Ecto neural progenitor cell (in vitro differentiated cells): ENCODE results near the gene SERPINA6.
"Not testable (repeated sequence)": the region's sequence is repeated elsewhere in the genome, so short reads cannot be mapped to it uniquely, and the experiment has no call there.

ENCODE experiments used
- DNase-seq: peaks from one replicate; pipeline ENCODE4 v3.0.0-alpha.2; 2018; ENCODE audit warnings: low spot score

The SERPINA6 gene

DNA sequence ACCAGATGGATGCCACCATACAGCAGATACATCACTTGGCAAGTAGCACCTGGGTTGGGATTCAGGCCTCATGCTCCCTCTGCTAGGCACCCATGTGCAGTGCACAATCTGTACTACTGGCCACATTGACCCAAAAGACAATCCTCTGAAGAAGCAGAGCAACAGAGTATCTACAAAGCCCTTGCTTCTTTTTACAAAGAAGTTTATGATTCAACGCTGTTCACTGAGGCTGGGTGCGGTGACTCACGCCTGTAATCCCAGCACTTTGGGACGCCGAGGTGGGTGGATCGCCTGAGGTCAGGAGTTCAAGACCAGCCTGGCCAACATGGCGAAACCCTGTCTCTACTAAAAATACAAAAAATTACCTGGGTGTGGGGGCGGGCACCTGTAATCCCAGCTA is 31.1 kb upstream of the SERPINA6 start:
- DNase-seq = peak; percentile 17

DNA sequence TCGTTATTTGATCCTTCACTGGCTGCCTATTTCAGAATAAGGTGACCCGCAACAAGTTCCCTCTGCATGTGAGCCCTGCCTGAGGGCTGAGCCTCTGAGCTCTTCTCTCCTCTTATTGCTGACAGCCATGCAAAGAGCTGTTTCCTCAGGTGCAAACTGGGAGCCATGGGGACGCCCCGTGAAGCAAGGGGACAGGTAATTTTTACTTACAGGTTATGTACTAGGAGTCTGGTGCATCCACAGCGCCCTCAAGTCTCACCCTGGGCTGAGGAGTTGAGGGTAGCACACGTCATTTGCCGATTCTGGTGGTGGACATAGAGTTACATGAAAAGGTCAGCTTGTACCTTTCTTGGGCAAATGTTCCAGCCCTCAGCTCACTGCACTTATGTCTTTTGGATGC is 26.1 kb upstream of the SERPINA6 start:
- DNase-seq = no peak

DNA sequence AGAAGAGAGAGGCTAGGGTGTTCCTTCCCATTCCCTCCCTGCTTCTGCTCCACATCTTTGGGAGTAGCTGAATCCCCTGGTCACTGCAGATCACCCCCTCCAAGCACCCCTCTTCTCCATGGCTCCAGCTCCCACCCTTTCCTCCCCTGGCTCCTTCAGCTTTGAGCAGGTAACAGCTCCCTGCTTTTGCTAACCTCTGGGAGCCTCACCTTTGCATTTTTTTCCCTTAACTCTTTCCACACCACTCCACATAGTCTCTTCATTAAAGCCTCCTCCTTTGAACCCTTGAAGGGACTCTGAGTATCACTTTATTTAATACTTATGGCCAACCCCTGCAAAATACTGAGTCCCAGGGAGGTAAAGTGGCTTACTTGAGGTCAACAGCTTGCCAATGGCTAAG is 25.7 kb upstream of the SERPINA6 start:
- no peak for DNase-seq

DNA sequence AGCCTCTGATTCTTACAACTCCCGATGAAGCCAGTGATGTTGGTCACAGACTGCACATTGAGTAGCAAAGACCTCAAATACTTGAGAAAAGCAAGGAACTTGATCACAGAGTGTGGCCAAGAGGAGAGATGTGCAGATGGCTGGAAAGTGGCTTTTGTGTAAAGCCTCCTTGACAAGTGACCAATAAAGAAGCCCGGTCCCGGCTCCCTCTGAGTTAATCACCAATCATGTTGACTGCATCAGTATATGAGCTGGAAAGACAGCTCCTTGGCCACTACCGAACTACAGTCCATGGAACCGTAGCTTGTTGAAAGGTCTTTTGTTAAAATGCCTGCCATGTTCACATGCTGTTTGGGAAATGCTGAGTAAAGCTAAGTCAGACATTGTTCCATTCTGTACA is 23.7 kb upstream of the SERPINA6 start:
- DNase-seq = no peak

DNA sequence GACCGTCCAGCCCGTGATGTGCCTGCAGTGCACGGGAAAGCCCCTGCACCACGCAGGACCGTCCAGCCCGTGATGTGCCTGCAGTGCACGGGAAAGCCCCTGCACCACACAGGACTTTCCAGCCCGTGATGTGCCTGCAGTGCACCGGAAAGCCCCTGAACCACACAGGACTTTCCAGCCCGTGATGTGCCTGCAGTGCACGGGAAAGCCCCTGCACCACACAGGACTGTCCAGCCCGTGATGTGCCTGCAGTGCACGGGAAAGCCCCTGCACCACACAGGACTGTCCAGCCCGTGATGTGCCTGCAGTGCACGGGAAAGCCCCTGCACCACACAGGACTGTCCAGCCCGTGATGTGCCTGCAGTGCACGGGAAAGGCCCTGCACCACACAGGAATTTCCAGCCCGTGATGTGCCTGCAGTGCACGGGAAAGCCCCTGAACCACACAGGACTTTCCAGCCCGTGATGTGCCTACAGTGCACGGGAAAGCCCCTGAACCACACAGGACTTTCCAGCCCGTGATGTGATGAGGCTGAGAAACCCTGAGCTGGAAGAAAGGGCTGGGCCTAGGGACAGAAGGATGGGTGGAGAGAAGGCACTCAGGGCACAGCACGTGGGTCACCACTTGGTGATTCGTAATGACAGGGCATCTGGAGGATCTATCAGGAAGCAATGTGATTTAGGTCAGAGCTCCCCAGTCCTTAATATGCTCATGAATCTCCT is 23.1 kb upstream of the SERPINA6 start:
- DNase-seq = not testable (repeated sequence)

DNA sequence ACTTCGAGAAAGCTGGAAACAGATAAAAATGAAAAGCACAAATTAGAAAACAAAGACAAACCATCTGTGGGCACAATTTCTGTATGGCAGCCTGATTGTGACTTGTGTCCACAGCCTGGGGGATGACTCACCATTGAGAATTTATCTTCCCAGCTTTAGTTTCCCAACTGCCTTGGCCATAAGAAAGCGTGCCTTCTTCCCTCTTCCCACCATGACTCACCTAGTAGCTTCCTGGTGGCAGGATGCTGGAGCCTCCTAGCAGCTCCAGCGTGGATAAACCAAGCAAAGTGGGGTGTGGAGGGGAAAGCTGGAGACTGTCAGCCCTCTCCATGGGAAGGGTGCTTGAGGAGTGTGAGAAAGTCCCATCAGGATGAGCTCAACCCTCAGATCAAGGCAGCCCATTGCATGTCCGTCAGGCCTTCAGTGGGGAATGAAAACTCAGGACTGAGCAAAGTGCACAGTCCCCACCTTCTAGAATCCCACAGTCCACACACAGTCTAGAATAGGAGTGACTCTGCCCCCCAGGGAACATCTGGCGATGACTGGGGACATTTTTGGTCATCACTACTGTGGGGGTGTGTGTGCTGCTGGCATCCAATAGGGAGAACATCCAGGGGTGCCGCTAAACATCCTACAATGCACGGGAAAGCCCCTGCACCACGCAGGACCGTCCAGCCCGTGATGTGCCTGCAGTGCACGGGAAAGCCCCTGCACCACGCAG is 22.4 kb upstream of the SERPINA6 start:
- DNase-seq = no peak

DNA sequence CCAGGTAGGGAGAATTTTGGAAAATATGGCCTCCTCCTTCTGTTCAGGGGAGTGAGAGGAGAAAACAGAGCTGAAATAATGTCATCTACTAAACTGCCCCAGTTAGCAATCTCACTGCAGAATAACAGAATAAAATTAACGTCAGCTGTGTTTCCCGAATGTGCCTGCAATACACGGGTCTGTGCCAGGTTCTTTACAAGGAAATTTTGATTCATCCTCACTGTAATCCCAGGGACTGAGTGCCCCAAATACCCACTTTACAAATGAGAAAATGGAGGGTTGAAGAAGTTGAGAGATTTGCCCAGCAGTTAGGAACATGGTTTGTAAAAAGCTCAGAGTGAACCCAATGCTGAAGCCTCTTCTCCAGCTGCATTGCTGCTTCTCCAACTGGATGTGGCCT is 21.3 kb upstream of the SERPINA6 start:
- DNase-seq = no peak

DNA sequence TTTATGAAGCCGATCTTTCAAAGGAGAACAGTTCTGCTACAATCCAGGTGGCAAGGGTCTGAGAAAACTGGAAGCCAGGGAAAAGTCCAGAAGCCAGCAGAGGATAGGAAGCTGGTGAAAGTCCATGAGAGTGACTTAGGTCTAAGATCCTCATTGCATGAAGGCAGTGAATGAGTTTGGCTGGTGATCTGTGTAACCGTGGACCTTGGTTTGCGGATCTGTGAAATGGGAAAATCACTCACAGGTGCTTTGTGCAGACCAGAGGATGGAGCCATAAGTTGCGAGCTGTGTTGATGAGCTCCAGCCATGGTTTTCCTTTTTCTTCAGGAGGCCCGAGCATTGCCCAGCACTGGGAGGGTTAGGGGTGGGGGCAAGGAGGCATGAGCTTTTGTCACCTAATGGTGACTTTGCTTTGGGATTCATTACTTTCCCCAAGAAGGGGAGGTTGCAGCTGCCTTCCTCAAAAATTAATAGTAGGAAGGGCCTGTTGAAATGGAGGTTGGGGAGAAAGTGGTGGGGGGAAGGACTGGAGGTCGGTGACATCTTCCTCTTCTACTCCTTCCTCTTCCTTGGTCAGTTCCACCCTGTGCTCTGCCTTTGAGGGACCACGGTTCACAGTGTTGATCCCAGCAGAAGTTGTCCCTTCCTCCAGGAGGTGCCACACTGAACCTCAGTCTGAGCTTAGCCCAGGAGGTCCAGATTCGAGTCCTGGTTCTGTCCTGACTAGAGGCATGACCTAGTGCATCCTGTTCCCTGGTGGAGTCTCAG is 20.3 kb upstream of the SERPINA6 start:
- no peak for DNase-seq

DNA sequence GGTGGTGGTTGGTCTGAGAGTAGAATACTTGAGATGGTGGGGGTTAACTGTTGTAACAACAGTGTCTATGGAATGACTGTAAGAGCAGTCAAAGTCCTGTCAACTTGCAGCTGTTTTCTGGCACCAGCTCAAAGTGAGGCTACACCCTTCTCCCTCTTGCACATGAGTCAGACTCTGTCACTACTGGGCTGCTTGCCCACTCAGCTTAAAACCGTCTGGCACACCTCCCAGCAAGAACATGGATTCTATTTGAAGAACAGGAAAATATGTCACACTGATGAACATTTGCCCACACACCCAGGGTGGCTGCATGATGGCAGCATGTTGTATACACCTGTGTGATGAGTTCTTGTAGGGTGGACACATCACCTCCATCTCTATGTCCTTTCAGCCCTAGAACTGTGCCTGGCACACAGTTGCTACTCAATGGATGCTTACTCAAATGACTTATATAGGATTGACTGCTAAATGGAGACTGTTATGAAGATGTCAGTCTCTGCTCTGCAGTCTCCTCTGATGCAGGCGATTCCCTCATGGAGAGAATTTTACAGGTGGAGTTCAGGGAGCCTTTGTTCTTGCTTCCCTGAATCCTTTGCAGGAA is 19.3 kb upstream of the SERPINA6 start:
- DNase-seq = no peak

DNA sequence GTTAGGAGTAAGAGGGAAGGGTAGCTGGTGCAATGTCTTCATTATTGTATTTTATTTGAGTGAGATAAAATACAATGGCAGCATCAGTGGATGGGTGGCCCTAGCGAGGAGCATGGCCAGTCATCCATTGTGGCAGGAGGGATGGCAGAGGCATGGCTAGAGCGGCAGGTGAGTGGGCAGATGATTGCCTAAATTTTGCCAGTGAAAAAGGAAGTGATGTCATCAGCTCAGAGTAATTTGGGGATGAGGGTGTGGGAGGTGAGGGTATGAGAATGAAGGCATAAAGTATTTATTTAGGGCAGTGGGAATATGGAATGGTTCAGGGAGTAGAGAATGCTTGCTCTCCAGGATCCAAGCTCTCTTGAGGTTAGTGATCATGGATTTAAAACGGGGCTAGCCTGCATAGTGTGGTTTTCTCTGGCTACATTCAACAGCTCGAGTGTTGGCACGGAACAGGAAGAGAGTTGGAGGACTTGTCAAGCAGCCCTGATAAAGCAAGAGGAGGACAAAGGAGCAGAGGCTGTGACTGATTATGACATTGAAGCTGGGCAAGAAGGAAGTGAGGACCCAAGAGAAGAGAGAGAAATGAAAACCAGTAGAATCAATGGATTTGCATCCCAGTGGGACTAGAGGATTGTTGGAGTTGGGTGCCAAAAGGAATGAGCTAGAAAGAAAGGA is 18.7 kb upstream of the SERPINA6 start:
- DNase-seq = no peak

DNA sequence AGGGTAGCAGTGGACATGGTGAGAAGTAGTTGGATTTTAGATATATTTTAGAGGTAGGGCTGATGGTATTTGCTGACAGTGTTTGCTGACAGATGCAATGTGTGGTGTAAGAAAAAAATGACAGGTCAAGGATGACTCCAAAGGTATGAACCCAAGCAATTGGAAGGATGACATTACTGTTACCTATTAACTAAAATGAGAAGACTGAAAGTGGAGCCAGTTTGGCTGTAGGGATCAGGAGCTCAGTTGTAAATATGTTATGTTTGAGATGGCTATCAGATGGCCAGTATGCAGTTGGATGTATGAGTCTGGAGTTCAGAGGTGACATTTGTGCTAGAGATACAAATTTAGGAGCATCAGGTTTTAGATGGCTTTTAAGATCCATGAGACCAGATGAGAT is 17.4 kb upstream of the SERPINA6 start:
- no peak for DNase-seq

DNA sequence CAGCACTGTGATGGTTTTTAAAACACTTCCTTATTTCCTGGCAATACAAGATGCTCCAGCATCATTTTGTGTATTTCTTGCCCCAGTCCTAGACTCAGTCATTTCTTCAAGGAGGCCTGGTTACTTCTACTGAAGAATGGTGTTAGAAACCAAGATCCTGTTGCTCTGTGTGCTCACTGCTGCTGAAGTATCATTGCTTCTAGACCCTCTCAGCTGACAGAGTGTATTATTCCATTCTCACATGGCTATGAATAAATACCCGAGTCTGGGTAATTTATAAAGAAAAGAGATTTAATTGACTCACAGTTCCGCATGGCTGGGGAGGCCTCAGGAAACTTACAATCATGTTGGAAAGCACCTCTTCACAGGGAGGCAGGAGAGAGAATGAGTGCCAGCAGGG is 14.9 kb upstream of the SERPINA6 start:
- no peak for DNase-seq

DNA sequence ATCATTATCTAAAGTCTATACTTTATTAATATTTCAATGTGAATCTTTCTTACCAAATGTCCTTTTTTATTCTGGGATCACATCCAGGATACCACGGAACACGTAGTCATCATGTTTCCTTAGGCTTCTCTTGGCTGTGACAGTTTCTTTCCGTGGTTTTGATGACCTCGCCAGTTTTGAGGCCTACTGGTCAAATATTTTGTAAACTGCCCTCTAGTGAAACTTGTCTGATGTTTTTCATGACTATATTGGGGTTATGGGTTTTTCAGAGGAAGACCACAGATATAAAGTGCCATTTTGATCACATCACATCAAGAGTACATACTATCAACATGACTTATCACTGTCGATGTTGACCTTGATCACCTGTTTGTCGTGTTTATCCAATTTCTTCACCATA is 14.1 kb upstream of the SERPINA6 start:
- no peak for DNase-seq

DNA sequence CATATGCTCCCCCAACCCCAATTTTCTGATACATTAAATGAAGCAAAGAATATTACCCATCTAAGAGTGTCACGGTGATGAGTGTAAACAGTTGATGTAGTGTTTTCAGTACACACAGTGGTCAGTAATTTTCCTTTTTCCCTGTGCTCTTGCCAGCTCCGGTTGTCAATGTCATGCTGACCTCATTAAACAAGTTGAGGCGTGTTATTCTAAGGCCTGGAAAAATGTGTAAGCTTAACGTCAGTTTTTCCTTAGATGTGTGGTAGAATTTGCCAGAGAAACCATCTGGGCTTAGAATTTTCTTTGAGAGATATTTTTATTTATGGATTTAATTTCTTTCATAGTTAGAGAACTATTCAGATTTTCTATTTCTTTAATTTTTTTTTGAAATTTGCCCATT is 11.7 kb upstream of the SERPINA6 start:
- no peak for DNase-seq

DNA sequence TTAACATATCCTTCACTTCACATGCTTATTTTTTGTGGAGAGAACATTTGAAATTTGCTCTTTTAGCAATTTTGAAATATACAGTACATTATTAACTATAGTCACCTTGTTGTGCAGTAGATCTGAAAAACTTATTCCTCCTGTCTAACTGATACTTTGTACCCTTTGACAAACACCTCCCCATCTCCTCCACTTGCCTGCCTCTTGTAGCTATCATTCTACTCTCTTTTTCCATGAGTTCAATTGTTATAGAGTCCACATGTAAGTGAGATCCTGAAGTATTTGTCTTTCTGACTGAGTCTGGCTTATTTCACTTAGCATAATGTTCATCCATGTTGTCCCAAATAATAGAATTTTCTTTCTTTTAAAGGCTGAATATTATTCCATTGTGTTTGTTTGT is 9.5 kb upstream of the SERPINA6 start:
- DNase-seq = no peak

DNA sequence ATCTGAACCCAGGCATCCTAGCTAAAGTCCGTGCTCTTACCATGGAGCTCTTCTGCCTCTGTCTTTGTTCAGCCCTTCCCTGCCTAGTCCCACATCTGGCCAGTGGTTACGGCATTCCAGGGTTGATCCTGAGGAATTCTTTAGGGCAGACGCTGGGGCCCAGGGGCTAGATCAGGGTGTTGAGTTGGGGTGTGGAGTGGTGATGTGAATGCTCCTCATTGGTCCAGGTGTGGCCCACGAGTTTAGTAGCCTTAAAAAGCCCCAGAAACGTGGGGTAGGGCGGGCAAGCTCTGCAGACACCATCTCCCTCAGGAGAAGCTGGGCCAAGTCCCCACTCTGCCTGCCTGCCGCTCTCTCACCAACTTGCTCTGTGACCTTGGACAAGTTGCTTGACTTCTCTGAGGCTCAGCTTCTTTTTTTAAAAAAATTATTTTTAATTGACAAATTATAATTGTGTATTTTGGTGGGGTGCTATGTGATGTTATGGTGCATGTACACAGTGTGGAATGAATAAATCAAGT is 9.0 kb upstream of the SERPINA6 start:
- DNase-seq = no peak

DNA sequence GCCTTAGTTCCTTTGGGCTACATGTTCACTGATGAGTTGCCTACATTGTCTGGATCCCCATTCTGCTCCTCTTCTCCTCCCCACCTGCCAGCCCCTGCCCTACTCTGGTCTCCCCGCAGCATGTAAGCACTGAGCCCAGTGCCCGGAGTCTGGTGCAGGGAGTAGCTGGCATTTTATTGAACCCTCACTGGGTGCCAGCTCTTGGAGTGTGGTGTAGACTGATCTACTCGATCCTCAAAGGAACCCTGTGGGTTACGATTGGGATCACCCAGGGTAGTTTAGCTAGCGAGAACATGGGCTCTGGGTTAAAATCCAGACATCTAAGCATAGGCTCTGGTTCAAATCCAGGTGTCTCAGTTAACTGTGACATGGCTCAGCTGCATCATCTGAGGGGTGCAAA is 8.3 kb upstream of the SERPINA6 start:
- DNase-seq = no peak

DNA sequence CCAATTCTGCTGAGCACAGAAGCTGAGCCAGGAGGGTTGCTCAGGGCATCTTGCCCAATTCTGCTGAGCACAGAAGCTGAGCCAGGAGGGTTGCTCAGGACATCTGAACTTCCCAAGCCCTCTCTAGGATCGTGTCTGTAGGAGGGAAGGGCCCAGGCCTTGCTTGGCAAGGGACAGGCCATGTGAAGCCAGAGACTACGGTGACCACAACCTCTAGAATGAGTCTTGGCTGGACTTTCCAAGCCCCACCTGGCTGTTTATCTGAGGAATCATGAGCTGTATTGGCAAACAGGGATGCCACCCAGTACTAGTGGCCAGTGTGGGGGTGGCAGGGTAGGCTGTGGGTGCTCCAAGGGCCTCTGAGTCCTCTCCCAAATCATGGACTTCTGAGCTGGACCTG is 7.7 kb upstream of the SERPINA6 start:
- DNase-seq = no peak

DNA sequence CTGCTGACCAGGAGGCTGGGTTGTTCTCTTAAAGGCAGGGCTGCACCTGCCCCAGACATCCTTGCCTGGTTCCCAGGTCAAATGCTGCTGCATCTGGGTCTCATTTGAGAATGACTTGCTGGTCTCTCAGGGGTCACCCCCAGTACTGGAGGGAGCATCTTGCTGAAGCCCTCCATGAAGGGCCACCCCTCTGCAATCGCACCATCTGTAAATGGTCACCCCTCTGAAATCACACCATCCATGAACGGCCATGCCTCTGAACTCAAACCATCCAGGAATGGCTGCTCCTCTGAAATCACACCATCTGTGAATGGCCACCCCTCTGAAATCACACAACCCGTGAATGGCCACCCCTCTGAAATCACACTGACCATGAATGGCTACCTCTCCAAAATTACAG is 7.3 kb upstream of the SERPINA6 start:
- DNase-seq = no peak

DNA sequence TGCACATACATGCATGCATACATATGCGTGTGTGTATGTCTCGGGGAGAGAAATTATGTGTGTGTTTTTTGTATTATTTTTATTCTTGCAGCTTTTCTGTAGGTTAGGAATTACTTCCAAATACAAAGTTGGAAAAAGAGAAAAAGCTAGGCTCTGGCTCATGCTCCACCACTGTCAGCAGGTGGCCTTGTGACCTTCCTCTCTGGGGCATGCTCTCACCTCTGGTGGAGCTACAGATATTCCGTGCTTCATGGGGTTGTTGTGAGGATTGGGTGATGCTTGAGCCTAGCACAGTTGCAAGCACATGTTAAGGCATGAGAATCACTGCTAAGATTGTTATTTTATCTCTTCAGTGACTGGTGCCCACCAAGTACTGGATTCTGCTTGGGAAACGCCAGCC is 6.7 kb upstream of the SERPINA6 start:
- no peak for DNase-seq

DNA sequence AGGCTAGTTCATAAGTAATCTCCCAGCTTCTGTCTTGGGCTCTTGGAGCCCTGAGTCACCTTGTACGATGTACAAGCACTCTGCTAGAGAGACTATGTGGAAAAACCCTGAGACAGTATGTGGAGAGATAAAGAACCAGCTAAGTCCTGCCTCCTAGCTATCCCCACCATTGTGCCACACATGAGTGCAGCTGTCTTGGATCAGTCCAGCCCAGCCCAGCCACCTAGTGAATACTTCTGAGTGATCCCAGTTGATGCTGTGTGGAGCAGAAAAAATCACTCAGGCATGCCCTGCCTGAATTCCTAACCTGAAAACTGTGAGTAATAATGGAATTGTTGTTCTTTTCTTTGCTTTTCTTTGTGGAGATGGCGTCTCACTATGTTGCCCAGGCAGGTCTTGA is 5.1 kb upstream of the SERPINA6 start:
- no peak for DNase-seq
